Endothelial cell of umbilical vein (primary cell): Measurements from ENCODE around the gene CCHCR1. TPM values are rescaled to one million over a fixed set of nuclear protein-coding genes. Genes with fewer than 3 reads are reported as not detected.

Experiments used
- BruUV-seq: library from RNA; stranded (reverse); fragments of 400-500 nt; replicated peaks from 2 replicates; lab custom pipeline; 2021; lab: Mats Ljungman, UMichigan
- CTCF ChIA-PET: fragments of 300-600, 350-600 bp; sonication (Branson Sonifier 250); formaldehyde crosslinking; loops from one replicate; lab custom pipeline; 2021; ENCODE audit warnings: antibody characterized with exemption, inconsistent platforms; lab: Charles Lee
- POLR2A ChIA-PET: fragments of 300-600, 350-600 bp; sonication (Branson Sonifier 250); formaldehyde crosslinking; loops from one replicate; lab custom pipeline; 2021; ENCODE audit warnings: antibody characterized with exemption, inconsistent platforms; lab: Charles Lee
- DNase-seq: peaks from one replicate; pipeline ENCODE4 v3.0.0-alpha.2; 2011; ENCODE audit warnings: low read depth, low spot score
- FAIRE-seq: peaks from 2 replicates; lab custom pipeline; 2011; peaks lifted over from hg19 to GRCh38; lab: Jason Lieb, UNC
- H2AFZ ChIP-seq: 2 replicates; pipeline ENCODE4 v1.6.0; 2012; ENCODE audit warnings: low read depth, low read length, control low read depth, inconsistent platforms
- H3K27ac ChIP-seq: 2 replicates; pipeline ENCODE4 v1.5.1; 2011; ENCODE audit warnings: low read depth, mild to moderate bottlenecking, control low read depth, low read length, moderate library complexity; ENCODE audit not compliant: insufficient read depth
- H3K27me3 ChIP-seq, 2 experiments: 2 replicates each; pipeline versions ENCODE4 v1.6.0 to v1.6.1; 2011; ENCODE audit warnings: low read length in 2 of 2, mixed read lengths in 1 of 2; ENCODE audit not compliant: control insufficient read depth in 2 of 2, insufficient read depth in 2 of 2
- H3K36me3 ChIP-seq, 2 experiments: 2 replicates in 1 of 2; 3 replicates in 1 of 2; pipeline ENCODE4 v1.5.1; 2011; ENCODE audit warnings: low read length in 2 of 2, mild to moderate bottlenecking in 1 of 2, moderate library complexity in 1 of 2; ENCODE audit not compliant: control insufficient read depth in 2 of 2, insufficient read depth in 2 of 2; ENCODE audit errors: extremely low read depth in 1 of 2
- H3K4me1 ChIP-seq: 3 replicates; pipeline ENCODE4 v1.5.1; 2011; ENCODE audit warnings: mild to moderate bottlenecking, low read length; ENCODE audit not compliant: control insufficient read depth, insufficient read depth; ENCODE audit errors: extremely low read depth
- H3K4me2 ChIP-seq: 2 replicates; pipeline ENCODE4 v1.6.1; 2011; ENCODE audit warnings: low read length, control low read depth, mixed read lengths; ENCODE audit not compliant: insufficient read depth
- H3K4me3 ChIP-seq, 3 experiments: fragments of 200-600 bp in 1 of 3; sonication (generic), shearing (Covaris generic) in 1 of 3; replicated peaks in 1 of 3; 2 replicates each; pipeline ENCODE4 v1.5.1; 2011 to 2016; ENCODE audit warnings: control low read depth in 3 of 3, low read length in 3 of 3, mild to moderate bottlenecking in 2 of 3, inconsistent platforms in 1 of 3, low read depth in 1 of 3, moderate library complexity in 1 of 3; ENCODE audit not compliant: insufficient read depth in 1 of 3
- H3K79me2 ChIP-seq: 2 replicates; pipeline ENCODE4 v1.6.0; 2012; ENCODE audit warnings: low read length, inconsistent platforms; ENCODE audit not compliant: control insufficient read depth, insufficient read depth
- H3K9ac ChIP-seq: replicated peaks from 2 replicates; pipeline ENCODE3; 2011; ENCODE audit warnings: low read length, control low read depth; ENCODE audit not compliant: insufficient read depth; ENCODE audit errors: extremely low read depth
- H3K9me1 ChIP-seq: replicated peaks from 3 replicates; pipeline ENCODE4 v1.6.0; 2011; ENCODE audit warnings: mild to moderate bottlenecking, low read length; ENCODE audit not compliant: control insufficient read depth, insufficient read depth; ENCODE audit errors: extremely low read depth
- H3K9me3 ChIP-seq: replicated peaks from 2 replicates; pipeline ENCODE4 v1.5.1; 2012; ENCODE audit warnings: low read length, inconsistent platforms; ENCODE audit not compliant: control insufficient read depth, insufficient read depth
- H4K20me1 ChIP-seq: replicated peaks from 2 replicates; pipeline ENCODE3; 2011; ENCODE audit warnings: mild to moderate bottlenecking, low read length; ENCODE audit not compliant: control insufficient read depth, insufficient read depth; ENCODE audit errors: extremely low read depth
- EZH2 ChIP-seq: IDR thresholded peaks from 2 replicates; pipeline ENCODE4 v1.6.1; 2012; ENCODE audit warnings: borderline replicate concordance, low read depth, mild to moderate bottlenecking, moderate library complexity, low read length, inconsistent platforms; ENCODE audit not compliant: severe bottlenecking
- FOS ChIP-seq: IDR thresholded peaks from 2 replicates; pipeline ENCODE4 v1.6.1; 2011; ENCODE audit warnings: mild to moderate bottlenecking, low read length, moderate library complexity, borderline replicate concordance; ENCODE audit not compliant: insufficient read depth
- GATA2 ChIP-seq: IDR thresholded peaks from 2 replicates; pipeline ENCODE4 v1.7.0; 2011; ENCODE audit warnings: low read depth, mild to moderate bottlenecking, moderate library complexity, mixed read lengths, low read length; ENCODE audit not compliant: insufficient read length, insufficient read depth
- JUN ChIP-seq: IDR thresholded peaks from 2 replicates; pipeline ENCODE4 v1.6.1; 2011; ENCODE audit warnings: borderline replicate concordance, low read depth; ENCODE audit not compliant: insufficient read length, insufficient read depth
- MAX ChIP-seq: IDR thresholded peaks from 2 replicates; pipeline ENCODE4 v1.6.1; 2011; ENCODE audit not compliant: insufficient read depth, insufficient read length
- MYC ChIP-seq: IDR thresholded peaks from one replicate; pipeline ENCODE4 v1.6.1; 2011; ENCODE audit warnings: mild to moderate bottlenecking, low read depth, low read length
- POLR2A ChIP-seq: IDR thresholded peaks from 2 replicates; pipeline ENCODE4 v1.6.1; 2012; ENCODE audit warnings: low read depth, mild to moderate bottlenecking, control low read depth, low read length
- POLR2AphosphoS5 ChIP-seq: IDR thresholded peaks from 2 replicates; pipeline ENCODE4 v1.6.1; 2012; ENCODE audit warnings: low read depth, mild to moderate bottlenecking, control low read depth, low read length, moderate library complexity; ENCODE audit not compliant: insufficient read depth
- dilution Hi-C: fragments of 300-500 bp; cut with MboI; formaldehyde crosslinking; loops from one replicate; pipeline ENCODE4 v1.15.0; 2019; ENCODE audit warnings: low sequenced_read_pairs; ENCODE audit not compliant: extremely low pct_ligation_motif_present
- intact Hi-C: fragments of 100-400 bp; cut with micrococcal nuclease; formaldehyde crosslinking; loops from one replicate; pipeline ENCODE4 v1.10.0; 2022
- polyA plus RNA-seq, 4 experiments: library from polyadenylated mRNA; depleted of rRNA in 3 of 4; stranded (reverse) in 3 of 4; unstranded in 1 of 4; fragments of >200 nt; gene quantifications; 2 replicates each; pipeline versions ENCODE4 v1.2.1 to v1.2.3, GENCODE V29; 2011 to 2012; ENCODE audit warnings: missing spikeins in 1 of 4
- total RNA-seq: library from RNA; stranded (reverse); gene quantifications from 2 replicates; pipeline ENCODE4 v1.2.3, GENCODE V29; 2021
- TF ChIP-seq, protein P1 (sequence below), 2 donors: IDR thresholded peaks; 1 replicate in 1 of 2; 2 replicates in 1 of 2; pipeline ENCODE4 v1.5.1; 2011; ENCODE audit warnings: low read length in 2 of 2, mild to moderate bottlenecking in 2 of 2, moderate library complexity in 2 of 2, control low read depth in 1 of 2, inconsistent platforms in 1 of 2, low read depth in 1 of 2; ENCODE audit not compliant: insufficient read depth in 1 of 2; ENCODE audit errors: extremely low read depth in 1 of 2

The CCHCR1 gene
- total and polyA plus RNA-seq, 2 donors (not counting 3 experiments of a cell fraction or from before 2014, with no cell fraction given) = 12.8 to 23.2 TPM

GRCh38 chr6:31169123-31169857 lies 11.7 kb upstream of the CCHCR1 start:
- TF ChIP-seq POLR2A (no peak), GATA2 (no peak), FOS (no peak), JUN (no peak), POLR2AphosphoS5 (no peak), MAX (no peak), MYC (no peak), EZH2 (no peak)
- TF ChIP-seq, protein P1, sequence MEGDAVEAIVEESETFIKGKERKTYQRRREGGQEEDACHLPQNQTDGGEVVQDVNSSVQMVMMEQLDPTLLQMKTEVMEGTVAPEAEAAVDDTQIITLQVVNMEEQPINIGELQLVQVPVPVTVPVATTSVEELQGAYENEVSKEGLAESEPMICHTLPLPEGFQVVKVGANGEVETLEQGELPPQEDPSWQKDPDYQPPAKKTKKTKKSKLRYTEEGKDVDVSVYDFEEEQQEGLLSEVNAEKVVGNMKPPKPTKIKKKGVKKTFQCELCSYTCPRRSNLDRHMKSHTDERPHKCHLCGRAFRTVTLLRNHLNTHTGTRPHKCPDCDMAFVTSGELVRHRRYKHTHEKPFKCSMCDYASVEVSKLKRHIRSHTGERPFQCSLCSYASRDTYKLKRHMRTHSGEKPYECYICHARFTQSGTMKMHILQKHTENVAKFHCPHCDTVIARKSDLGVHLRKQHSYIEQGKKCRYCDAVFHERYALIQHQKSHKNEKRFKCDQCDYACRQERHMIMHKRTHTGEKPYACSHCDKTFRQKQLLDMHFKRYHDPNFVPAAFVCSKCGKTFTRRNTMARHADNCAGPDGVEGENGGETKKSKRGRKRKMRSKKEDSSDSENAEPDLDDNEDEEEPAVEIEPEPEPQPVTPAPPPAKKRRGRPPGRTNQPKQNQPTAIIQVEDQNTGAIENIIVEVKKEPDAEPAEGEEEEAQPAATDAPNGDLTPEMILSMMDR (IDR thresholded peaks at IDR 0.05; ENCODE audit: extremely low read depth in 1 of 2, insufficient read depth in 1 of 2, low read depth in 1 of 2, low read length in 2 of 2) = no peak
- H3K4me2 ChIP-seq = no peak overlapping the region
- no peaks in the 10 kb centered on the region for H3K27me3 ChIP-seq
- H3K4me1 ChIP-seq = no peaks in the 10 kb centered on the region
- FAIRE-seq = no peak
- H3K36me3 ChIP-seq = no peaks in the 10 kb centered on the region
- H4K20me1 ChIP-seq = no peaks in the 10 kb centered on the region
- no peak overlapping the region for H3K27ac ChIP-seq
- no peaks in the 10 kb centered on the region for H3K9me3 ChIP-seq
- ChIA-PET POLR2A (no interaction called here), CTCF (interaction anchor here (0.9 to 1.0 kb wide), 2 partner anchors 9 to 32 kb away, joined by 4 read pairs; no protein-coding TSS in a partner anchor)
- H3K4me3 ChIP-seq = no peak overlapping the region
- H3K79me2 ChIP-seq = no peaks in the 10 kb centered on the region
- no peaks in the 10 kb centered on the region for H3K9me1 ChIP-seq
- no peak for DNase-seq
- no peak overlapping the region for H2AFZ ChIP-seq
- intact Hi-C loops (no loop called here), dilution Hi-C loops (no loop called here)
- no peak overlapping the region for H3K9ac ChIP-seq
- no TSS peak for BruUV-seq
